Prostate gland (tissue), 2 donors: ENCODE data around the gene HDLBP.

Experiments
- CTCF ChIP-seq, 4 experiments: fragments of 200-600 bp in 2 of 4; fragments of 450-650 bp in 2 of 4; sonication (generic) in 2 of 4; IDR thresholded peaks; 1 replicate in 3 of 4; 2 replicates in 1 of 4; pipeline ENCODE4 v1.5.1; 2016 to 2019; ENCODE audit warnings: antibody characterized with exemption in 4 of 4, mild to moderate bottlenecking in 2 of 4, moderate library complexity in 2 of 4
- POLR2A ChIP-seq: fragments of 450-650 bp; IDR thresholded peaks from one replicate; pipeline ENCODE4 v1.6.1; 2016; ENCODE audit warnings: antibody characterized with exemption, mild to moderate bottlenecking
- POLR2AphosphoS5 ChIP-seq: sonication (generic); formaldehyde crosslinking; IDR thresholded peaks from one replicate; pipeline ENCODE4 v1.6.1; 2017; ENCODE audit warnings: antibody characterized with exemption

GRCh38 chr2:241279413-241279812 is 36.1 kb downstream of the HDLBP start:
- TF ChIP-seq CTCF (IDR thresholded peaks at IDR 0.05) (no peak), POLR2A (no peak), POLR2AphosphoS5 (no peak)
